HepG2 (cell line): ENCODE results near the gene MEI1. TPM values are rescaled to one million over a fixed set of nuclear protein-coding genes. Genes with fewer than 3 reads are reported as not detected.

ENCODE experiments used
- ATAC-seq: fragments of 200-7000 bp; cut with Tn5 transposase; 3 replicates; pipeline ENCODE4 v1.9.1; 2020; ENCODE audit warnings: mild to moderate bottlenecking, moderate library complexity
- BruUV-seq: library from RNA; stranded (reverse); fragments of 400-500 nt; replicated peaks from 2 replicates; lab custom pipeline; 2021; lab: Mats Ljungman, UMichigan
- CTCF ChIA-PET: fragments of 300-600 bp; formaldehyde crosslinking; extraction: SDS; loops from one replicate; lab custom pipeline; 2021; ENCODE audit warnings: low total read pairs, inconsistent platforms, low intra/inter-chr PET ratio; lab: Yijun Ruan, JAX
- POLR2A ChIA-PET: fragments of 350-600 bp; sonication (Branson Sonifier 250); formaldehyde crosslinking; loops from one replicate; lab custom pipeline; 2020; ENCODE audit warnings: antibody characterized with exemption, inconsistent platforms; lab: Yijun Ruan, JAX
- DNase-seq: peaks from one replicate; pipeline ENCODE4 v3.0.0-alpha.2; 2015; ENCODE audit warnings: low spot score
- FAIRE-seq: peaks from 3 replicates; lab custom pipeline; 2011; peaks lifted over from hg19 to GRCh38; lab: Jason Lieb, UNC
- H2AFZ ChIP-seq: one replicate; pipeline ENCODE4 v1.6.1; 2011; ENCODE audit warnings: low read length, inconsistent platforms
- H3K27ac ChIP-seq: fragments of 300-600 bp; 3 replicates; pipeline ENCODE4 v1.8.0; 2011; ENCODE audit warnings: mixed run types, mild to moderate bottlenecking, mixed read lengths, low read length, inconsistent platforms; ENCODE audit not compliant: insufficient read depth; ENCODE audit errors: extremely low read length
- H3K27me3 ChIP-seq, 2 experiments: fragments of 200-600 bp in 1 of 2; 2 replicates in 1 of 2; 3 replicates in 1 of 2; pipeline versions ENCODE4 v1.6.0 to v1.8.0; 2011; ENCODE audit warnings: low read length in 2 of 2, mild to moderate bottlenecking in 2 of 2, moderate library complexity in 2 of 2, inconsistent platforms in 1 of 2; ENCODE audit not compliant: insufficient read depth in 2 of 2, control insufficient read depth in 1 of 2
- H3K36me3 ChIP-seq, 2 experiments: fragments of 200-600 bp in 1 of 2; replicated peaks in 1 of 2; 2 replicates in 1 of 2; 3 replicates in 1 of 2; pipeline versions ENCODE4 v1.5.1 to v1.8.0; 2011; ENCODE audit warnings: low read length in 2 of 2, inconsistent platforms in 1 of 2; ENCODE audit not compliant: insufficient read depth in 2 of 2, control insufficient read depth in 1 of 2
- H3K4me1 ChIP-seq: 2 replicates; pipeline ENCODE4 v1.5.1; 2012; ENCODE audit warnings: low read length, inconsistent platforms; ENCODE audit not compliant: insufficient read depth
- H3K4me2 ChIP-seq: 2 replicates; pipeline ENCODE4 v1.6.0; 2011; ENCODE audit warnings: low read depth, low read length, inconsistent platforms
- H3K4me3 ChIP-seq, 3 experiments: fragments of 200-600 bp in 1 of 3; sonication (generic), shearing (Covaris generic) in 1 of 3; replicated peaks in 1 of 3; 2 replicates each; pipeline ENCODE4 v1.5.1; 2011 to 2016; ENCODE audit warnings: low read length in 3 of 3, inconsistent platforms in 2 of 3, low read depth in 2 of 3, mild to moderate bottlenecking in 2 of 3, control low read depth in 1 of 3, mixed read lengths in 1 of 3; ENCODE audit not compliant: insufficient read depth in 1 of 3
- H3K79me2 ChIP-seq: one replicate; pipeline ENCODE4 v1.6.1; 2011; ENCODE audit warnings: low read length, inconsistent platforms; ENCODE audit not compliant: insufficient read depth
- H3K9ac ChIP-seq: 2 replicates; pipeline ENCODE4 v1.6.0; 2011; ENCODE audit warnings: mild to moderate bottlenecking, low read depth, low read length, inconsistent platforms; ENCODE audit not compliant: insufficient read depth
- H3K9me3 ChIP-seq: 2 replicates; pipeline ENCODE4 v1.5.1; 2012; ENCODE audit warnings: mild to moderate bottlenecking, low read length
- H4K20me1 ChIP-seq: 2 replicates; pipeline ENCODE4 v1.6.0; 2011; ENCODE audit warnings: inconsistent platforms, mild to moderate bottlenecking, low read length, moderate library complexity; ENCODE audit not compliant: insufficient read depth
- ATF7 ChIP-seq, 2 experiments: fragments of 450-650 bp in 1 of 2; sonication (generic) in 1 of 2; formaldehyde crosslinking in 1 of 2; IDR thresholded peaks; 2 replicates each; pipeline versions ENCODE4 v1.4.0 to v1.6.1; 2016 to 2020; ENCODE audit warnings: antibody characterized with exemption in 1 of 2, mild to moderate bottlenecking in 1 of 2, missing genetic modification reagents in 1 of 2
- CEBPB ChIP-seq: IDR thresholded peaks from 2 replicates; pipeline ENCODE4 v1.6.1; 2011; ENCODE audit warnings: low read depth, low read length, improper control_type of control experiment, borderline replicate concordance
- FOXP1 ChIP-seq, 2 experiments: fragments of 450-650 bp in 1 of 2; IDR thresholded peaks; 2 replicates each; pipeline ENCODE4 v1.6.1; 2017 to 2018; ENCODE audit warnings: antibody characterized with exemption in 1 of 2
- HNRNPK ChIP-seq: fragments of 200-400 bp; formaldehyde crosslinking; IDR thresholded peaks from 2 replicates; pipeline ENCODE4 v1.6.1; 2018; ENCODE audit warnings: low read length, low read depth, moderate library complexity, mild to moderate bottlenecking; ENCODE audit not compliant: poor library complexity, severe bottlenecking
- MAFK ChIP-seq, 2 experiments: IDR thresholded peaks in 1 of 2; conservative IDR thresholded peaks in 1 of 2; 2 replicates each; pipeline ENCODE4 v1.6.1; 2011; ENCODE audit warnings: improper control_type of control experiment in 2 of 2, low read length in 2 of 2
- MAX ChIP-seq: IDR thresholded peaks from 2 replicates; pipeline ENCODE4 v1.6.1; 2012; ENCODE audit warnings: inconsistent platforms
- REPIN1 ChIP-seq: sonication (generic); formaldehyde crosslinking; IDR thresholded peaks from 2 replicates; pipeline ENCODE4 v1.8.0; 2022; ENCODE audit warnings: missing genetic modification reagents, low read depth, mild to moderate bottlenecking, borderline replicate concordance
- SALL2 ChIP-seq: sonication (generic); formaldehyde crosslinking; IDR thresholded peaks from 2 replicates; pipeline ENCODE4 v1.8.1; 2023; ENCODE audit warnings: mild to moderate bottlenecking, missing genetic modification reagents, inconsistent platforms
- ZBTB21 ChIP-seq: sonication (generic); formaldehyde crosslinking; IDR thresholded peaks from 2 replicates; pipeline ENCODE4 v1.4.0; 2020; ENCODE audit warnings: missing genetic modification reagents
- ZFP90 ChIP-seq: sonication (generic); formaldehyde crosslinking; IDR thresholded peaks from 2 replicates; pipeline ENCODE4 v1.8.0; 2022; ENCODE audit warnings: missing genetic modification reagents, mild to moderate bottlenecking, inconsistent platforms, borderline replicate concordance
- ZKSCAN5 ChIP-seq: sonication (generic); formaldehyde crosslinking; IDR thresholded peaks from 2 replicates; pipeline ENCODE4 v1.5.1; 2020; ENCODE audit warnings: mild to moderate bottlenecking, missing genetic modification reagents
- ZNF12 ChIP-seq: sonication (generic); formaldehyde crosslinking; IDR thresholded peaks from 2 replicates; pipeline ENCODE4 v1.5.0; 2020; ENCODE audit warnings: missing genetic modification reagents
- ZNF550 ChIP-seq: sonication (generic); formaldehyde crosslinking; IDR thresholded peaks from 2 replicates; pipeline ENCODE4 v1.4.0; 2020; ENCODE audit warnings: mild to moderate bottlenecking, missing genetic modification reagents, borderline replicate concordance
- ZNF746 ChIP-seq: sonication (generic); formaldehyde crosslinking; IDR thresholded peaks from 2 replicates; pipeline ENCODE4 v1.8.0; 2022; ENCODE audit warnings: mild to moderate bottlenecking, missing genetic modification reagents
- WGBS: methylation state at CpG from one replicate; pipeline ENCODE4 v1.1.6; 2017; ENCODE audit warnings: low lambda C conversion rate; 5-methylcytosine and 5-hydroxymethylcytosine counted together
- in situ Hi-C: cut with HindIII; loops from 2 replicates; pipeline ENCODE4 v1.10.0; 2017; ENCODE audit warnings: low pct_unique_long_range_greater_than_20kb; ENCODE audit not compliant: extremely low pct_ligation_motif_present
- intact Hi-C: fragments of 100-400 bp; cut with micrococcal nuclease; formaldehyde crosslinking; loops from one replicate; pipeline ENCODE4 v1.10.0; 2022; ENCODE audit not compliant: unreplicated experiment
- polyA plus RNA-seq, 8 experiments: library from polyadenylated mRNA; depleted of rRNA in 3 of 8; stranded (reverse) in 7 of 8; unstranded in 1 of 8; fragments of >200 nt; fragmentation: Illumina TruSeq in 4 of 8; extraction: Trizol in 4 of 8; gene quantifications; 2 replicates each; pipeline versions ENCODE4 v1.2.1 to v1.2.3, GENCODE V29; 2011 to 2016; ENCODE audit warnings: low read depth in 4 of 8, missing spikeins in 1 of 8, mixed read lengths in 1 of 8; ENCODE audit not compliant: insufficient read depth in 1 of 8
- total RNA-seq, 5 experiments: library from RNA; depleted of rRNA; stranded (reverse); fragments of >200 nt; fragmentation: Illumina TruSeq; extraction: Trizol; gene quantifications; 2 replicates each; pipeline ENCODE4 v1.2.3, GENCODE V29; 2016; ENCODE audit warnings: low read depth in 1 of 5
- TF ChIP-seq, protein P1 (sequence below): sonication (generic); formaldehyde crosslinking; conservative IDR thresholded peaks from 2 replicates; pipeline ENCODE4 v1.4.0; 2020; ENCODE audit warnings: missing genetic modification reagents
- TF ChIP-seq, protein P2 (sequence below): IDR thresholded peaks from 2 replicates; pipeline ENCODE4 v1.6.1; 2016; ENCODE audit warnings: control low read depth

The MEI1 gene
- total and polyA plus RNA-seq, 2 of the 13 experiments (the other 11 are each of a cell fraction or from before 2014, with no cell fraction given) = 0.75 to 1.9 TPM

- no peak overlapping the region for H3K4me3 ChIP-seq
- in situ Hi-C loops (no loop called here), intact Hi-C loops (no loop called here)
- H3K27ac ChIP-seq = no peak overlapping the region
- H2AFZ ChIP-seq = no peak overlapping the region
- no peaks in the 10 kb centered on the region for H4K20me1 ChIP-seq
- no peak overlapping the region for H3K4me2 ChIP-seq
- no peaks in the 10 kb centered on the region for H3K9me3 ChIP-seq
- FAIRE-seq = no peak
- H3K27me3 ChIP-seq = peaks cover 0 to 2% of the 10 kb centered on the region in 2 experiments; a peak in 2 of 5 replicates
- H3K4me1 ChIP-seq = no peaks in the 10 kb centered on the region
- ChIA-PET POLR2A (no interaction called here), CTCF (no interaction called here)
- DNase-seq = no peak
- WGBS = 37% methylated on average over 3 of the region's 3 CpGs
- no peak overlapping the region for H3K9ac ChIP-seq
- no peaks in the 10 kb centered on the region for H3K79me2 ChIP-seq
- no peaks in the 10 kb centered on the region for H3K36me3 ChIP-seq
- BruUV-seq = no TSS peak
- ATAC-seq = no peak
- TF ChIP-seq, protein P1, sequence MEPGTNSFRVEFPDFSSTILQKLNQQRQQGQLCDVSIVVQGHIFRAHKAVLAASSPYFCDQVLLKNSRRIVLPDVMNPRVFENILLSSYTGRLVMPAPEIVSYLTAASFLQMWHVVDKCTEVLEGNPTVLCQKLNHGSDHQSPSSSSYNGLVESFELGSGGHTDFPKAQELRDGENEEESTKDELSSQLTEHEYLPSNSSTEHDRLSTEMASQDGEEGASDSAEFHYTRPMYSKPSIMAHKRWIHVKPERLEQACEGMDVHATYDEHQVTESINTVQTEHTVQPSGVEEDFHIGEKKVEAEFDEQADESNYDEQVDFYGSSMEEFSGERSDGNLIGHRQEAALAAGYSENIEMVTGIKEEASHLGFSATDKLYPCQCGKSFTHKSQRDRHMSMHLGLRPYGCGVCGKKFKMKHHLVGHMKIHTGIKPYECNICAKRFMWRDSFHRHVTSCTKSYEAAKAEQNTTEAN (CRISPR knock-in tag) = no peak
- no peak for TF ChIP-seq REPIN1 (CRISPR knock-in tag)
- no peak for TF ChIP-seq FOXP1 (IDR thresholded peaks at IDR 0.05)
- no peak for TF ChIP-seq FOXP1 (CRISPR knock-in tag; IDR thresholded peaks at IDR 0.05)
- no peak for TF ChIP-seq CEBPB
- TF ChIP-seq ATF7 (IDR thresholded peaks at IDR 0.05) = no peak
- no peak for TF ChIP-seq ATF7 (CRISPR knock-in tag; IDR thresholded peaks at IDR 0.05)
- TF ChIP-seq HNRNPK = no peak
- TF ChIP-seq ZNF746 = no peak
- TF ChIP-seq ZFP90 (CRISPR knock-in tag) = no peak
- TF ChIP-seq ZNF550 (CRISPR knock-in tag) = no peak
- TF ChIP-seq, protein P2, sequence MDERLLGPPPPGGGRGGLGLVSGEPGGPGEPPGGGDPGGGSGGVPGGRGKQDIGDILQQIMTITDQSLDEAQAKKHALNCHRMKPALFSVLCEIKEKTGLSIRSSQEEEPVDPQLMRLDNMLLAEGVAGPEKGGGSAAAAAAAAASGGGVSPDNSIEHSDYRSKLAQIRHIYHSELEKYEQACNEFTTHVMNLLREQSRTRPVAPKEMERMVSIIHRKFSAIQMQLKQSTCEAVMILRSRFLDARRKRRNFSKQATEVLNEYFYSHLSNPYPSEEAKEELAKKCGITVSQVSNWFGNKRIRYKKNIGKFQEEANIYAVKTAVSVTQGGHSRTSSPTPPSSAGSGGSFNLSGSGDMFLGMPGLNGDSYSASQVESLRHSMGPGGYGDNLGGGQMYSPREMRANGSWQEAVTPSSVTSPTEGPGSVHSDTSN = no peak
- TF ChIP-seq ZNF12 (CRISPR knock-in tag) = no peak
- no peak for TF ChIP-seq ZBTB21 (CRISPR knock-in tag)
- no peak for TF ChIP-seq ZKSCAN5
- no peak for TF ChIP-seq SALL2 (CRISPR knock-in tag)
- TF ChIP-seq MAX = no peak
- no peak for TF ChIP-seq MAFK (conservative IDR thresholded peaks at IDR 0.05 in 1 of 2, IDR thresholded peaks at IDR 0.05 in 1 of 2; ENCODE audit: low read length in 2 of 2)
- TF ChIP-seq, all 625 proteins: peak for 0
Measured at GRCh38 chr22:41739576-41739975, 40.3 kb downstream of the MEI1 start.
